HT-29 (cell line): ENCODE measurements around the gene ZSWIM4. TPM values are rescaled to one million over a fixed set of nuclear protein-coding genes. Genes with fewer than 3 reads are reported as not detected.
A peak's percentile ranks its signal among the peaks of the same experiment; 100 is the strongest.
"Not testable (repeated sequence)": the region's sequence is repeated elsewhere in the genome, so short reads cannot be mapped to it uniquely, and the experiment has no call there.

Experiments used
- DNase-seq: peaks from one replicate; pipeline ENCODE4 v3.0.0-alpha.2; 2015; ENCODE audit warnings: low spot score
- total RNA-seq: library from RNA; depleted of rRNA; stranded (reverse); fragments of >200 nt; shearing (Covaris generic); gene quantifications from 2 replicates; pipeline ENCODE4 v1.2.3, GENCODE V29; 2014; rRNA removed

Gene ZSWIM4
- 4.3 and 4.4 TPM in 2 replicates for total RNA-seq

- DNase-seq: peak; percentile 95
Observed at GRCh38 chr19:13794757-13795589, at the start of gene ZSWIM4. Gene ZSWIM4, plus strand, starts transcription at chr19:13795443. Its CDS starts 206 bp downstream, at chr19:13795649.

GRCh38 chr19:13747098-13747453 is 48.2 kb upstream of the ZSWIM4 start:
- no peak for DNase-seq

GRCh38 chr19:13748169-13748828 is 46.9 kb upstream of the ZSWIM4 start:
- peak; percentile 20 for DNase-seq

GRCh38 chr19:13751436-13751835 is 43.8 kb upstream of the ZSWIM4 start:
- no peak for DNase-seq

GRCh38 chr19:13753622-13754021 is 41.6 kb upstream of the ZSWIM4 start:
- not testable (repeated sequence) for DNase-seq

GRCh38 chr19:13756210-13756609 is 39.0 kb upstream of the ZSWIM4 start:
- DNase-seq: no peak

GRCh38 chr19:13757805-13758772 is 37.2 kb upstream of the ZSWIM4 start:
- DNase-seq: no peak

- no peak for DNase-seq
Observed at GRCh38 chr19:13758795-13759194, 36.4 kb upstream of the ZSWIM4 start.

- DNase-seq: peak; percentile 7
Observed at GRCh38 chr19:13761423-13761822, 33.8 kb upstream of the ZSWIM4 start.

- DNase-seq: no peak
Observed at GRCh38 chr19:13762635-13763235, 32.5 kb upstream of the ZSWIM4 start.

GRCh38 chr19:13763265-13763664 is 32.0 kb upstream of the ZSWIM4 start:
- no peak for DNase-seq

GRCh38 chr19:13764101-13764807 is 31.0 kb upstream of the ZSWIM4 start, which contains the start of gene MRI1:
Gene MRI1, plus strand, starts transcription at chr19:13764522. Its CDS starts 67 bp downstream, at chr19:13764589.
- no peak for DNase-seq

GRCh38 chr19:13764821-13765394 is 30.3 kb upstream of the ZSWIM4 start:
- DNase-seq: no peak

- DNase-seq: no peak
Observed at GRCh38 chr19:13765395-13766094, 29.7 kb upstream of the ZSWIM4 start.

- no peak for DNase-seq
Observed at GRCh38 chr19:13766095-13766481, 29.2 kb upstream of the ZSWIM4 start.

- no peak for DNase-seq
Observed at GRCh38 chr19:13768510-13768909, 26.7 kb upstream of the ZSWIM4 start.

- DNase-seq: no peak
Observed at GRCh38 chr19:13770013-13770635, 25.1 kb upstream of the ZSWIM4 start.

- DNase-seq: peak; percentile 81
Observed at GRCh38 chr19:13774217-13775191, 20.7 kb upstream of the ZSWIM4 start, which contains the start of gene C19orf53. Gene C19orf53, plus strand, starts transcription at chr19:13774456. Its CDS starts 22 bp downstream, at chr19:13774478.
